GM23248 (cell line): Measurements from ENCODE around the gene SOBP. TPM values are rescaled to one million over a fixed set of nuclear protein-coding genes. Genes with fewer than 3 reads are reported as not detected.

Source experiments
- DNase-seq: peaks from one replicate; pipeline ENCODE4 v3.0.0-alpha.2; 2015
- H2AFZ ChIP-seq: fragments of 200-600 bp; sonication (generic); 2 replicates; pipeline ENCODE4 v1.6.1; 2016; ENCODE audit warnings: antibody characterized with exemption
- H3F3A ChIP-seq: fragments of 200-600 bp; sonication (generic); 2 replicates; pipeline ENCODE4 v1.6.1; 2016; ENCODE audit warnings: mild to moderate bottlenecking, antibody characterized with exemption, mixed run types; ENCODE audit not compliant: insufficient read depth
- H3K27ac ChIP-seq: fragments of 200-600 bp; sonication (generic); 2 replicates; pipeline ENCODE4 v1.5.1; 2016; ENCODE audit warnings: mild to moderate bottlenecking
- H3K27me3 ChIP-seq: fragments of 200-600 bp; sonication (generic); replicated peaks from 2 replicates; pipeline ENCODE4 v1.6.1; 2016; ENCODE audit warnings: mild to moderate bottlenecking; ENCODE audit not compliant: insufficient read depth
- H3K36me3 ChIP-seq: fragments of 200-600 bp; sonication (generic); 2 replicates; pipeline ENCODE4 v1.6.1; 2016; ENCODE audit warnings: low read depth, mild to moderate bottlenecking
- H3K4me1 ChIP-seq: fragments of 200-600 bp; sonication (generic); 2 replicates; pipeline ENCODE4 v1.6.1; 2016; ENCODE audit warnings: mild to moderate bottlenecking; ENCODE audit not compliant: insufficient read depth
- H3K4me2 ChIP-seq: fragments of 200-600 bp; sonication (generic); one replicate; pipeline ENCODE4 v1.6.1; 2016; ENCODE audit warnings: mild to moderate bottlenecking; ENCODE audit not compliant: unreplicated experiment
- H3K4me3 ChIP-seq: fragments of 200-600 bp; sonication (generic); 2 replicates; pipeline ENCODE4 v1.5.1; 2016; ENCODE audit warnings: mild to moderate bottlenecking
- H3K79me2 ChIP-seq: fragments of 200-600 bp; sonication (generic); 2 replicates; pipeline ENCODE4 v1.6.1; 2016; ENCODE audit warnings: mild to moderate bottlenecking; ENCODE audit not compliant: insufficient read depth
- H3K9ac ChIP-seq: fragments of 200-600 bp; sonication (generic); 2 replicates; pipeline ENCODE4 v1.6.1; 2016; ENCODE audit warnings: mild to moderate bottlenecking
- H3K9me2 ChIP-seq: fragments of 200-600 bp; sonication (generic); 2 replicates; pipeline ENCODE4 v1.6.1; 2016; ENCODE audit warnings: mixed run types, mild to moderate bottlenecking, moderate library complexity; ENCODE audit not compliant: insufficient read depth
- H3K9me3 ChIP-seq: fragments of 200-600 bp; sonication (generic); one replicate; pipeline ENCODE4 v1.6.1; 2017; ENCODE audit warnings: low read depth
- H4K20me1 ChIP-seq: fragments of 200-600 bp; sonication (generic); 2 replicates; pipeline ENCODE4 v1.6.0; 2016; ENCODE audit not compliant: insufficient read depth
- EZH2 ChIP-seq: fragments of 200-600 bp; sonication (generic); IDR thresholded peaks from 2 replicates; pipeline ENCODE4 v1.6.1; 2018; ENCODE audit warnings: antibody characterized with exemption, mild to moderate bottlenecking; ENCODE audit not compliant: insufficient read depth, poor library complexity, severe bottlenecking
- EZH2phosphoT487 ChIP-seq: fragments of 200-600 bp; sonication (generic); IDR thresholded peaks from 2 replicates; pipeline ENCODE4 v1.6.1; 2018; ENCODE audit warnings: antibody characterized with exemption, moderate library complexity, mild to moderate bottlenecking, low read depth; ENCODE audit not compliant: insufficient read depth
- WGBS, 2 experiments: methylation state at CpG; one replicate each; pipeline ENCODE4 v1.1.6; 2015 to 2017; ENCODE audit warnings: low lambda C conversion rate in 2 of 2, low coverage in 1 of 2; ENCODE audit errors: missing lambda C conversion rate in 2 of 2; 5-methylcytosine and 5-hydroxymethylcytosine counted together
- in situ Hi-C: fragments of 300-500 bp; cut with MboI; formaldehyde crosslinking; loops from 2 replicates; pipeline ENCODE4 v1.15.0; 2020
- polyA plus RNA-seq: library from polyadenylated mRNA; unstranded; fragments of >200 nt; fragmentation: Nextera tagmentation; extraction: Ambion mirVana; gene quantifications from 2 replicates; pipeline ENCODE4 v1.2.1, GENCODE V29; 2016
- total RNA-seq: library from RNA; depleted of rRNA; stranded (reverse); fragments of >200 nt; shearing (Covaris generic); gene quantifications from 2 replicates; pipeline ENCODE4 v1.2.3, GENCODE V29; 2014

Gene SOBP
- total and polyA plus RNA-seq, 2 experiments from 2014 or later: 0.38 to 0.97 TPM

GRCh38 chr6:107572886-107573285, 83.0 kb downstream of the SOBP start:
- WGBS, 2 experiments: 92 to 94% methylated on average over 6 of the region's 6 CpGs
- Histone ChIP-seq H3K27ac (no peak overlapping the region), H3K27me3 (no peaks in the 10 kb centered on the region), H3K9me2 (no peaks in the 10 kb centered on the region), H2AFZ (no peak overlapping the region), H3K4me3 (no peak overlapping the region), H3K4me2 (no peak overlapping the region), H3K4me1 (peaks cover 10% of the 10 kb centered on the region; the same call in 1 of the 2 replicates), H3F3A (peaks cover 5% of the 10 kb centered on the region; the same call in 1 of the 2 replicates), H3K9me3 (no peaks in the 10 kb centered on the region), H3K9ac (no peak overlapping the region), H3K79me2 (no peaks in the 10 kb centered on the region), H3K36me3 (no peaks in the 10 kb centered on the region), H4K20me1 (no peaks in the 10 kb centered on the region)
- in situ Hi-C loops: no loop called here
- TF ChIP-seq EZH2: no peak
- TF ChIP-seq EZH2phosphoT487: no peak
- DNase-seq: no peak

- Histone ChIP-seq H3K27me3 (no peaks in the 10 kb centered on the region), H3K36me3 (no peaks in the 10 kb centered on the region), H4K20me1 (no peaks in the 10 kb centered on the region), H3K4me2 (no peak overlapping the region), H3F3A (peaks cover 5% of the 10 kb centered on the region; the same call in 1 of the 2 replicates), H3K79me2 (no peaks in the 10 kb centered on the region), H3K27ac (no peak overlapping the region), H2AFZ (no peak overlapping the region), H3K4me1 (peaks cover 10% of the 10 kb centered on the region; the same call in 1 of the 2 replicates), H3K4me3 (no peak overlapping the region), H3K9me3 (no peaks in the 10 kb centered on the region), H3K9me2 (no peaks in the 10 kb centered on the region), H3K9ac (no peak overlapping the region)
- WGBS, 2 experiments: 93 to 94% methylated on average over 6 of the region's 6 CpGs
- no peak for TF ChIP-seq EZH2phosphoT487
- no peak for TF ChIP-seq EZH2
- in situ Hi-C loops: no loop called here
- no peak for DNase-seq
These were observed 84.9 kb downstream of the SOBP start for GRCh38 chr6:107574856-107575255.

DNA sequence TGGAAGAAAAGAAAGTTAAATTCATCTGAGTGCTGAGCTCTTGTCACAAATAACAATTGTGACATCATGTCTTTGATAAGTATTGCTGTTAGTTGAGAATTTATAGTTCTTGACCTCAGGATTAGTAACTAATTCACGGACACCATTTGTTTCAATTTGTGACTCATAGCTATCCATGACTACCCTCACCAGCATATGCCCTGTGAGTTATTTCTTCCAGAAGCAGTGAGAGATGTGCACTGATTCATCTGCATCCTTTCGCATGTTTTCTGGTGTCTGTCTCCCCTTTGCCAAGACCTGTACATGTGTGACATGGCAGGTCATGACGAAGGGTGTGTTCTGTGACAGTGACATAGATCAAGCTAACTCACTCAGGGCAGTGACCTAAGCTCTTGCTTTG, 86.9 kb downstream of the SOBP start:
- H3K4me1 ChIP-seq: peaks cover 10% of the 10 kb centered on the region; the same call in 1 of the 2 replicates
- H3K4me2 ChIP-seq: no peak overlapping the region
- 4 to 5% methylated on average over 3 of the region's 3 CpGs for WGBS, 2 experiments
- TF ChIP-seq EZH2: no peak
- TF ChIP-seq EZH2phosphoT487: no peak
- H3K36me3 ChIP-seq: no peaks in the 10 kb centered on the region
- no peaks in the 10 kb centered on the region for H3K27me3 ChIP-seq
- H3K9me3 ChIP-seq: no peaks in the 10 kb centered on the region
- H3K79me2 ChIP-seq: no peaks in the 10 kb centered on the region
- H4K20me1 ChIP-seq: no peaks in the 10 kb centered on the region
- H3K9me2 ChIP-seq: no peaks in the 10 kb centered on the region
- in situ Hi-C loops: no loop called here
- H3K27ac ChIP-seq: peak overlapping the region; percentile 9; the same call in 1 of the 2 replicates
- H3K4me3 ChIP-seq: no peak overlapping the region
- peak; percentile 90 for DNase-seq
- H2AFZ ChIP-seq: no peak overlapping the region
- peaks cover 5% of the 10 kb centered on the region; the same call in 1 of the 2 replicates for H3F3A ChIP-seq
- H3K9ac ChIP-seq: no peak overlapping the region

DNA sequence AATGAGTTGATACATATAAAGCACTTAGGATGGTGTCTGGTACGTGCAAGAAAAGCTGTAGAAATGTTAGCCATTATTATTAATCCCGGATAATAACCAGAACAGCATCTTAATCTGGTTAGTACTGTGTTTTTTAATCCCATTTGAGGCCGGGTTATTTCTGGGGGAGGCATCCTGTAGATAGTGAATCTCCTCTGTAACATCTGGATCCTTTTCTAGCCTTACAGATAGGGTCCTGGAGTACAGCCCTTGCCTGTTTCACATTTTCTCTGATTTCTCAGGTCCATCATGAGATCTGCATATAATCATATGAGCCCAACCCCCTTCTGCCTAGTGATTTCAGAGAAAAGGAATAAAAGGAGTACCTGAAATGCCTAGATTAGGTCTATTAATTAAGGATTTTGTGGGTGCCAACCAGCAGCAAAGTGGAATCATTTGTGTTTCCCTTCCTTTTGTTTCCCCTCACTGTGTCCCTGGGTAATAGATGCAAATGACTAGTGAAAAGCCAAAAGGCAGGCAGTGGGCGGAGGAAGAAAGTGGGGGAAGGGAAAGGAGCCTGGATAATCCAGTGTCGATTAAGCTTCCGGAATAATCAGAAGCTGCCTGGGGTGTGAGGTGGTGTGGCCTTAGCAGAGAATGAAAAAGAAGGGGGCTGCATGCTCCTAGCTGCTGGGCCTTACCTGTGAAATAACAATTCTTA, 88.9 kb downstream of the SOBP start:
- Histone ChIP-seq H3K4me3 (no peak overlapping the region), H3K27me3 (no peaks in the 10 kb centered on the region), H3K4me2 (no peak overlapping the region), H3K27ac (no peak overlapping the region), H4K20me1 (no peaks in the 10 kb centered on the region), H3K4me1 (peaks cover 10% of the 10 kb centered on the region; the same call in 1 of the 2 replicates), H3K9me3 (no peaks in the 10 kb centered on the region), H3F3A (peaks cover 5% of the 10 kb centered on the region; the same call in 1 of the 2 replicates), H3K9me2 (no peaks in the 10 kb centered on the region), H3K36me3 (no peaks in the 10 kb centered on the region), H3K9ac (no peak overlapping the region), H2AFZ (no peak overlapping the region), H3K79me2 (no peaks in the 10 kb centered on the region)
- no peak for DNase-seq
- in situ Hi-C loops: no loop called here
- WGBS, 2 experiments: 78 to 80% methylated on average over 6 of the region's 6 CpGs
- TF ChIP-seq EZH2: no peak
- TF ChIP-seq EZH2phosphoT487: no peak
